Cortex of kidney (tissue), 1 donor: ENCODE results near the gene POU5F1.

ENCODE experiments used
- DNase-seq: peaks from one replicate; lab custom pipeline; 2025; lab: John Stamatoyannopoulos, UW

Gene POU5F1

DNA sequence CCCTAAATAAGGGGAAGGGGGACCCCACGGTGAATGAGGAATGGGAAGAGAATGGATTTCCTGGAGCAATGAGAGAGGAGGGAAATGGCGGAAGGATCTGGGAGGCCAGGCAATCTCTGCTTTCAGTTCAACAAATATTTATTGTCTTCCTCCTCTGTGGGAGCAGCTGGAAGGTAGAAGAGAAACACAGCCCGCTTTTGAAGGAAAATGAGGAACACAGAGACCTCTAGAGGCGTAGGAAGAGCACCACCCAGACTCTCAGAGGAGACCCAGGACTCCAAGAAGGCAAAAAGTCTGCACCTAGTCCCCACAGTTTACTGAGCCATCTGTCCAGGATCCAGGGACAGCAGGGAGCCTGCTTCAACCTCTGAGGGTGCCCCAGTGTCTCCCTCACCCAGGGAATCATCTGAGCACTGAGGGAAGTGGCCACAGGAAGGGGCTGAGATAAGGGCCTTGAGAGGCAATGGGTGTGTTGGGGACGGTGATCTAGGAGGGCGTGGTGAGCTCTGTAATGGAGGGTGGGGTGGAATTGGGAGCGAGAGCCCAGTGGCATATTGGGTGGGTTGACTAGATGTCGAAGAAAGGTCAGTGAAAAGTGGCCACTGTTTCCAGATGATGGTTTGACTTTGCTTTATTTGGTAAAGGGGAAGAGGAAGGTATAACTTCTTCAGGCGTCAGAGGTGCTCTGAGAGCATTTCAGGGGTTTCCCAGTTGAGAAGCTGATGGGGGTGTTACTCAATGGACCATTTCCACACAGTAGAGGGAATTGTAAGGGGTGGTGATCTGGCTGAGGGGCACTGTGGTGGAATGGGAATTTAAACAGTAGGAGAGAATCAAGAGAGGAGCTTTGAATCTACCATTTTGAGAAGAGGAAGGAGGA lies 55.3 kb downstream of the POU5F1 start:
- no peak for DNase-seq

DNA sequence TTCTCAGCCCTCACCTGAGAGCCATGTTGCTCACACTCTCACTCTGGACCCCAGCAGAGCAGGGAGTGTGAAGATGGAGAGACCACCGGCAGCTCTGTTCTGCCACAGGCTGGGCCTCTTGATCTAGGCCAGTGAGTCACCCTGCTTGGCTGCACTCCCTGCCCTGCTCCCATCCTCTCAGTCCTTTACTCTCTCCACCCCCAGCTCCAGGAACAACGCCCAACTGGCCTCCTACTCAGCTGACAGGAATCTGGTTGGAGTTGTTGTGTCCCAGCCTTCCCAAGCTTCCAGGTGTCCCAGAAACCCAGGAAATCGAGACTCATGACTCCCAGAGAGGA lies 56.0 kb downstream of the POU5F1 start, which contains the start of gene PSORS1C1:
Gene PSORS1C1 (plus strand): TSS at position 260 of the 338 bp plus-strand sequence. CDS start 14,833 bp downstream, outside the sequence.
- DNase-seq, result no peak
